Stomach (tissue), 9 donors: ENCODE results near the gene CAPN12. TPM values are rescaled to one million over a fixed set of nuclear protein-coding genes. Genes with fewer than 3 reads are reported as not detected.

Source experiments
- DNase-seq, 2 donors: peaks; one replicate each; pipeline versions ENCODE4 v3.0.0 to v3.0.0-alpha.2; 2013 to 2019
- H3K27ac ChIP-seq, 5 donors: fragments of 200-600 bp in 4 of 5; sonication (generic) in 4 of 5; one replicate each; pipeline ENCODE4 v1.5.1; 2013 to 2019; ENCODE audit warnings: mild to moderate bottlenecking in 1 of 5, moderate library complexity in 1 of 5
- H3K27me3 ChIP-seq, 3 donors: fragments of 200-600 bp; sonication (generic); one replicate each; pipeline ENCODE4 v1.5.1; 2017 to 2019; ENCODE audit warnings: mixed run types in 1 of 3
- H3K36me3 ChIP-seq, 4 donors: fragments of 200-600 bp; sonication (generic); 1 replicate in 3 of 4; 2 replicates in 1 of 4; pipeline ENCODE4 v1.5.1; 2016 to 2019
- H3K4me1 ChIP-seq, 4 donors: fragments of 200-600 bp; sonication (generic); one replicate each; pipeline ENCODE4 v1.5.1; 2016 to 2019
- H3K4me3 ChIP-seq, 4 donors: fragments of 200-600 bp; sonication (generic) in 3 of 4; one replicate each; pipeline ENCODE4 v1.5.1; 2016 to 2019; ENCODE audit warnings: mild to moderate bottlenecking in 1 of 4
- H3K9me3 ChIP-seq, 4 donors: fragments of 200-600 bp; sonication (generic); one replicate each; pipeline ENCODE4 v1.5.1; 2016 to 2019
- CTCF ChIP-seq, 7 experiments: fragments of 450-650 bp in 4 of 7; fragments of 200-600 bp in 3 of 7; sonication (generic) in 3 of 7; IDR thresholded peaks; one replicate each; pipeline ENCODE4 v1.5.1; 2016 to 2019; ENCODE audit warnings: antibody characterized with exemption in 7 of 7, control low read depth in 2 of 7, mild to moderate bottlenecking in 1 of 7
- EP300 ChIP-seq: sonication (generic); formaldehyde crosslinking; IDR thresholded peaks from one replicate; pipeline ENCODE4 v1.6.1; 2017; ENCODE audit warnings: antibody characterized with exemption
- POLR2A ChIP-seq, 4 donors: fragments of 450-650 bp; IDR thresholded peaks; one replicate each; pipeline ENCODE4 v1.6.1; 2016; ENCODE audit warnings: antibody characterized with exemption in 4 of 4, control low read depth in 2 of 4, mild to moderate bottlenecking in 1 of 4, moderate library complexity in 1 of 4
- POLR2AphosphoS5 ChIP-seq, 3 donors: sonication (generic); formaldehyde crosslinking; IDR thresholded peaks; one replicate each; pipeline ENCODE4 v1.6.1; 2016; ENCODE audit warnings: antibody characterized with exemption in 3 of 3
- WGBS, 5 donors: extraction: QIAGEN DNeasy Blood & Tissue Kit in 3 of 5; methylation state at CpG; one replicate each; pipeline versions ENCODE4 v1.1.5 to v1.1.7; 2013 to 2018; 5-methylcytosine and 5-hydroxymethylcytosine counted together
- intact Hi-C: fragments of 100-400 bp; cut with DNase I; formaldehyde crosslinking; loops from one replicate; pipeline ENCODE4 v1.15.1; 2023; ENCODE audit warnings: low total_unique reads
- polyA plus RNA-seq, 3 donors: library from polyadenylated mRNA; stranded (reverse); fragments of 200-250 nt; gene quantifications; one replicate each; pipeline ENCODE4 v1.2.3, GENCODE V29; 2013
- total RNA-seq, 5 donors: library from RNA; depleted of rRNA; stranded (reverse); fragments of >200 nt; gene quantifications; one replicate each; pipeline versions ENCODE4 v1.1.0 to v1.2.3, GENCODE V29; 2014 to 2016
- donor health status: healthy with polysubstance abuse.
- donor health status: Bipolar disorder and iron deficiency.
- donor health status: healthy.

CAPN12 gene
- total and polyA plus RNA-seq, 8 donors: 1.2 to 33.3 (median 5.6) TPM

- DNase-seq: no peak
- peaks cover 57 to 96% (median 82%) of the 10 kb centered on the region in 4 donors for H3K4me1 ChIP-seq
- peaks cover 78 to 100% (median 97%) of the 10 kb centered on the region in 4 donors for H3K36me3 ChIP-seq
- WGBS, 5 donors: 64 to 81% (median 75%) methylated on average over 8 to 22 of the region's 22 CpGs
- H3K27me3 ChIP-seq: no peaks in the 10 kb centered on the region
- H3K27ac ChIP-seq: peak overlapping the region; percentile 63 to 88 (median 74)
- H3K4me3 ChIP-seq: no peak overlapping the region
- intact Hi-C loops: loop anchor here (10.0 kb wide), 1 partner anchor 51 kb away; no protein-coding TSS in a partner anchor
- TF ChIP-seq EP300 (no peak), CTCF (IDR thresholded peaks at IDR 0.05) (no peak), POLR2AphosphoS5 (IDR thresholded peaks at IDR 0.05) (no peak), POLR2A (IDR thresholded peaks at IDR 0.05) (no peak)
- no peaks in the 10 kb centered on the region for H3K9me3 ChIP-seq
Measured at GRCh38 chr19:38705197-38706019, 38.9 kb downstream of the CAPN12 start.

DNA sequence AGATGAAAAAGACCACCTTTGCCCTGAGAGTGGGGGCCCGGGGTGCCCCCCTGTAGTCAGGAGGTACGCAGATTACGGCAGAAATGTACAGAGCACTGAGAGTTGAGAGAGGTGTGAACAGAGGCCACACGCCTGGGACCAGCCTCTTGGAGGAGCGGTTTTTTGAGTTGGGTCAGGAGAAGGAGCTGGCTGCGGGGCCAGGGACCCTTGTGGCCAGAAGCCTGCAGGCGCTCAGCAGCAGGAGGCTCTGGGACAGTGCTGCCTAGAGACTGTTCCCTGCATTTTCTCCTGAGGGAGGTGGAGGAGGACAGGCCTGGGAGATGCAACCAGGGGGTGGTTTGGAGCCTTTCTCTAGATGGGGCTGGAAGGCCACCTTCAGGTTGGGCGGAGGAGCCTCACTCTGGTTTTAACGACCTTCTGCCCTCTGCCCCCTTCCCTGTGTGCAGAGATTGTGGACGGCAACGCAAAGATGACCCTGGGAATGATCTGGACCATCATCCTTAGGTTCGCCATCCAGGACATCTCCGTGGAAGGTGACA is 39.7 kb downstream of the CAPN12 start:
- H3K36me3 ChIP-seq: peaks cover 75 to 97% (median 90%) of the 10 kb centered on the region in 4 donors
- no peaks in the 10 kb centered on the region for H3K27me3 ChIP-seq
- no peaks in the 10 kb centered on the region for H3K9me3 ChIP-seq
- no peak for TF ChIP-seq POLR2A (IDR thresholded peaks at IDR 0.05)
- TF ChIP-seq POLR2AphosphoS5 (IDR thresholded peaks at IDR 0.05): no peak
- no peak for TF ChIP-seq EP300
- TF ChIP-seq CTCF (IDR thresholded peaks at IDR 0.05): no peak
- 89 to 93% (median 92%) methylated on average over 8 to 13 of the region's 13 CpGs for WGBS, 5 donors
- H3K4me3 ChIP-seq: no peak overlapping the region
- H3K4me1 ChIP-seq: peaks cover 57 to 96% (median 81%) of the 10 kb centered on the region in 4 donors
- peak overlapping the region in 2 of 5 donors; percentile 76 to 88 for H3K27ac ChIP-seq
- intact Hi-C loops: loop anchor here (10.0 kb wide), 1 partner anchor 50 kb away; no protein-coding TSS in a partner anchor
- DNase-seq: no peak

- intact Hi-C loops: loop anchor here (10.0 kb wide), 1 partner anchor 49 kb away; no protein-coding TSS in a partner anchor
- Histone ChIP-seq H3K36me3 (peaks cover 65 to 87% (median 79%) of the 10 kb centered on the region in 4 donors), H3K4me3 (no peak overlapping the region), H3K4me1 (peaks cover 63 to 96% (median 83%) of the 10 kb centered on the region in 4 donors), H3K27me3 (no peaks in the 10 kb centered on the region), H3K9me3 (no peaks in the 10 kb centered on the region), H3K27ac (peak overlapping the region in 3 of 5 donors; percentile 6 to 96 (median 93))
- TF ChIP-seq POLR2A (IDR thresholded peaks at IDR 0.05): no peak
- TF ChIP-seq EP300: no peak
- no peak for TF ChIP-seq POLR2AphosphoS5 (IDR thresholded peaks at IDR 0.05)
- 83 to 91% (median 88%) methylated on average over 14 of the region's 14 CpGs for WGBS, 5 donors
- DNase-seq: no peak
Measured at GRCh38 chr19:38703509-38703908, 40.8 kb downstream of the CAPN12 start.

DNA sequence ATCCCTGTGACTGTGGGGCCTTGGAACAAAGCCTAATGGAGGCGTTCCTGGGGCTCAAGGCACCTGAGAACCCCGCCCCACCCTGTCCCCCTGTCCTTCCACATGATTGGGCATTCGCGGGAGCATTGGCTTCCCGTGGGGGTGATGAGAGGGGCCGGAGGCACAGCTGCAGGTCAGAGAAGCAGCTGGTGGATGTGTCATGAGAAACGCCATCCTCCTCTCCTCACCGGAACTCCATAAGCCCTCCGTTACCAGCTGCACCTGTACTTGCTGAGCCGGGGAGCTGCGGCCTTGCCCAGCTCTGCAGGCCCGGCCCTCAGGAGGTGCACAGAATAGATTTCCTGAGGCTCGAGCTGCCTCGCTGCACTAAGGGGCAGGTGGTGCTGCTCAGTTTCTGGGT is 42.0 kb downstream of the CAPN12 start:
- H3K4me1 ChIP-seq: peaks cover 63 to 96% (median 83%) of the 10 kb centered on the region in 4 donors
- 54 to 68% (median 64%) methylated on average over 7 to 14 of the region's 14 CpGs for WGBS, 5 donors

More for the DNA sequence above, 42.0 kb downstream of the CAPN12 start:
- intact Hi-C loops: loop anchor here (10.0 kb wide), 1 partner anchor 47 kb away; no protein-coding TSS in a partner anchor
- peak overlapping the region in 4 of 5 donors; percentile 79 to 96 (median 88) for H3K27ac ChIP-seq
- H3K9me3 ChIP-seq: no peaks in the 10 kb centered on the region
- TF ChIP-seq CTCF (IDR thresholded peaks at IDR 0.05): no peak
- TF ChIP-seq EP300: no peak
- no peak for TF ChIP-seq POLR2A (IDR thresholded peaks at IDR 0.05)
- no peak for TF ChIP-seq POLR2AphosphoS5 (IDR thresholded peaks at IDR 0.05)
- no peak overlapping the region for H3K4me3 ChIP-seq
- DNase-seq: no peak
- peaks cover 57 to 84% (median 71%) of the 10 kb centered on the region in 4 donors for H3K36me3 ChIP-seq
- no peaks in the 10 kb centered on the region for H3K27me3 ChIP-seq
